ENCODE data around the gene ARGFX. TPM values are rescaled to one million over a fixed set of nuclear protein-coding genes. Genes with fewer than 3 reads are reported as not detected.

ARGFX gene
- total RNA-seq, 4 donors from 2014 or later, result not detected

Other genes with a start within 250 kb of the ARGFX start
- gene POLQ, start 22.0 kb upstream of the ARGFX start, total RNA-seq, result under 1 TPM; 0.42 to 0.91 (median 0.54) TPM
- not detected for gene FBXO40, start 25.4 kb downstream of the ARGFX start, total RNA-seq
- gene HCLS1, start 93.0 kb downstream of the ARGFX start, total RNA-seq, result 10 to 100 TPM in 2 of 4 donors, 1 to 10 TPM in 2; 8.8 to 21.9 (median 13.2) TPM
- 10 to 100 TPM; 42.8 to 64.3 (median 48.5) TPM for gene GOLGB1, start 181.8 kb downstream of the ARGFX start, total RNA-seq